ENCODE data around the gene TMEM167B.

TMEM167B gene

GRCh38 chr1:109050228-109050995, 40.2 kb upstream of the TMEM167B start:
- TF ChIP-seq CTCF (IDR thresholded peaks at IDR 0.05): no peak

GRCh38 chr1:109056064-109056463, 34.5 kb upstream of the TMEM167B start:
- TF ChIP-seq CTCF (IDR thresholded peaks at IDR 0.05): no peak

GRCh38 chr1:109059026-109059425, 31.5 kb upstream of the TMEM167B start:
- TF ChIP-seq CTCF (IDR thresholded peaks at IDR 0.05): no peak

- no peak for TF ChIP-seq CTCF (IDR thresholded peaks at IDR 0.05)
Measured at GRCh38 chr1:109060707-109061106, 29.9 kb upstream of the TMEM167B start.

- TF ChIP-seq CTCF (IDR thresholded peaks at IDR 0.05): no peak
Measured at GRCh38 chr1:109061183-109061582, 29.4 kb upstream of the TMEM167B start.

GRCh38 chr1:109065137-109065536, 25.4 kb upstream of the TMEM167B start:
- no peak for TF ChIP-seq CTCF (IDR thresholded peaks at IDR 0.05)

GRCh38 chr1:109067883-109068282, 22.7 kb upstream of the TMEM167B start:
- TF ChIP-seq CTCF (IDR thresholded peaks at IDR 0.05): no peak

- no peak for TF ChIP-seq CTCF (IDR thresholded peaks at IDR 0.05)
Measured at GRCh38 chr1:109069294-109069693, 21.3 kb upstream of the TMEM167B start.
